ENCODE results near the gene CLTB.

- TF ChIP-seq CTCF (IDR thresholded peaks at IDR 0.05), result no peak
- no peak for TF ChIP-seq EZH2 (IDR thresholded peaks at IDR 0.05; ENCODE audit: borderline replicate concordance, insufficient read depth, low read depth, low read length, poor library complexity, severe bottlenecking)
These were observed 31.3 kb downstream of the CLTB start for GRCh38 chr5:176384991-176385390.

All from B cell (primary cell).